NOMO-1 (cell line): ENCODE measurements around the gene PRODH2.
"Not testable (repeated sequence)": the region's sequence is repeated elsewhere in the genome, so short reads cannot be mapped to it uniquely, and the experiment has no call there.

Experiments
- DNase-seq, 2 experiments: peaks; one replicate each; lab custom pipeline; 2025; ENCODE audit not compliant: unreplicated experiment in 2 of 2; lab: John Stamatoyannopoulos, UW

PRODH2 gene

GRCh38 chr19:35843676-35844481 is 31.2 kb upstream of the PRODH2 start:
- no peak for DNase-seq

DNA sequence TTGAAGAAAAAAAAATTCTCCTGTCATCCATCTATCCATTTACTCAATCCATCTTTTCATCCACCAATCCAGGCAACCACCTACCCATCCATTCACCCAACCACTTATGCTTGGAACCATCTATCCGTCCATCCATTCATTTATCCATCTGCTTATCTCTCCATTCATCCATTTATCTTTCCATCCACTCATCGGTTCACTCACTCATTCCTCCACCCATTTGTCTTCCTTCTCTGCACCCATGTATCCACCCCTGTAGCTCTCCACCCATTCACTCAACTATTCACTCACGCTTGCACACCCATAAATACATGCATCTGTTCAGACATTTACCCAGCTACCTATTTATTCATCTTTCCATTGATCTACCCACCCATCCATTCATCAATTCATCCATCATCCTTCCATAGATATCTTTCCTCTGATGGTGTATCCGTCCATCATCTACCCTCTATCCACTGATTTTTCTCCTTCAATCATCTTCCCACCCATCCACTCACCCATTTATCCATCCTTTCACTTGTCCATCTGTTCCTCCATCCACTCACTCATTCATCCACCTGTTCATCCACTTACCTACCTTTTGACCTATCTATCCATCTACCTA is 30.1 kb upstream of the PRODH2 start:
- DNase-seq = no peak

- no peak for DNase-seq
Observed at GRCh38 chr19:35841961-35842595, 29.4 kb upstream of the PRODH2 start.

- DNase-seq = not testable (repeated sequence)
Observed at GRCh38 chr19:35836096-35836495, 23.5 kb upstream of the PRODH2 start.

DNA sequence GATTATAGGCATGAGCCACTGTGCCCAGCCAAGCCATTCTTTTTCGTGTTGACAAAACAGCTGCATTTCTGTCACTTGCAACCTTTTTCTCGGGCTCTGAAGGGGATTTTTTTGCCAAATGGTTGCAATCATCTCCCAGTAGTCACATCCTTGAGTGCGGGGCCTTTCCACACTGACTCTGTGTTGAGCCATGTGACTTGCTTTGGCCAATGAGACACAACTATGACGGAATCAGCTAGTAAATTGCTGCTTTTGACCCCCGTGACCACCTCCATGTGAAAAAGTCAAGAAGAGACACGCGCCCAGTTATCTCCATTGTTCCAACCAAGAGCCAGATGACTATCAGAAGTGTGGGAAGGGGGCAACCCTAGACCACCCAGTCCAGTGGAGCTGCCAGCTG is 21.3 kb upstream of the PRODH2 start:
- no peak for DNase-seq

- no peak for DNase-seq
Observed at GRCh38 chr19:35832054-35832453, 19.4 kb upstream of the PRODH2 start.

- no peak for DNase-seq
Observed at GRCh38 chr19:35830986-35831385, 18.3 kb upstream of the PRODH2 start.

DNA sequence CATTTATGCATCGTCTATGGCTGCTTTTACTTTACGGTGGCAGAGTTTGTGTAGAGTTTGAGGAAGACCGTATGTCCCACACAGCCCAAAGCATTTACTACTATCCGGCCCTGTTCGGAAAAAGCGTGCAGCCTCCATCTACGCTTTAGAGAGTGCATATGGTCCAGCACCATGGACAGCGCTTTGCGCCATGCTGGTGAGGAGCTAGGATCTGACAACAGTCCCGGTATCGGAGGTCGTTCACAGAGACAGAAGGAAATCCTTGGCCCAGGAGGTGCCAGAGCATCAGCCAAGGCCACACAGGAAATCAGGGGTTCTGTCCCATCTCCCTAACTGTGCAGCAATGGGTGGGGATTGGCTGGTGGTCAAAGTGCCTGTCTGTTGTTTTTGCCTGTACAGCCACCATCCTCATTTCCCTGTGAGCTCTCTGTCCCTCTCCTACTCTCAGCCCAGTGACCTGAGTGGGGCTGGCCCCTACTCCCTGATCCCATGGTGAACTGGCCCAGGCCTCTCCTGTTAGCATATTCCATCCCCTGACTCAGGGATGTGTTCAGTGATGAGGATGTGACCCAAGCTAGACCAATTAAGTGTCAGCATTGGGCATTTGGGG is 16.2 kb upstream of the PRODH2 start:
- peak in 1 of 2 experiments; percentile 35 for DNase-seq

DNA sequence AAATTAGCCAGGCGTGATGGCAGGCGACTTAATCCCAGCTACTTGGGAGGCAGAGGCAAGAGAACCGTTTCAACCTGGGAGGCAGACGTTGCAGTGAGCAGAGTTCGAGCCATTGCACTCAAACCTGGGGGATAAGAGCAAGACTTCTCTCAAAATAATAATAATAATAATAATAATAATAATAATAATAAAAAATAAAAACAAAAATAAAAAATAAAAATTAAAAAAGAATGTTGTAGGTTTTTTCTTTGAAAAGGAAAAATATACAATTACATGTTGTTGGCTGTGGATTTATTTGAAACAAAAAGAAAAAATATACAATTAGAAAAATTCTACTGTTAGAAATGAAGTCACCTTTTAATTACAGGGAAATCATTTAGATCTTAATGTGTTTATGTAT is 11.5 kb upstream of the PRODH2 start:
- DNase-seq = no peak

DNA sequence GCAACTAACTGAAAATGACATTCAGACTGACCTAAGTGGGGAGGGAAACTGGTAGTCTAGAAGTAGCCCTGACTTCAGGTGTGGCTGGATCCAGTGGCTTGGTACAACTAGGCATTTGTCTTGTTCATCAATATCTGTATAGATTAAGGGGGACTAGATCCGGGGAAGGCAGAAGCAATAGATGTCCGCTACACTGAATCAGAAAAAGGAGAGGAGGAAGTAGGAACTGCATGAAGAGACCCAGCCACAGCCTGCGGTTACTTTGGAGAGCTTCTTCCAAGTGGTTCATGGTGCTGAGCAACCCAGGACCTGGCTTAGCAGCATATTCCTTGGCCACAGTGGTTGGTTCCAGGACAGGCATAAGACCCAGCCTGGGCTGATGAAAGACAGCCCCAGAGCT is 9.9 kb upstream of the PRODH2 start:
- peak; percentile 45 to 87 for DNase-seq

- no peak for DNase-seq
Observed at GRCh38 chr19:35818445-35818844, 5.8 kb upstream of the PRODH2 start.

DNA sequence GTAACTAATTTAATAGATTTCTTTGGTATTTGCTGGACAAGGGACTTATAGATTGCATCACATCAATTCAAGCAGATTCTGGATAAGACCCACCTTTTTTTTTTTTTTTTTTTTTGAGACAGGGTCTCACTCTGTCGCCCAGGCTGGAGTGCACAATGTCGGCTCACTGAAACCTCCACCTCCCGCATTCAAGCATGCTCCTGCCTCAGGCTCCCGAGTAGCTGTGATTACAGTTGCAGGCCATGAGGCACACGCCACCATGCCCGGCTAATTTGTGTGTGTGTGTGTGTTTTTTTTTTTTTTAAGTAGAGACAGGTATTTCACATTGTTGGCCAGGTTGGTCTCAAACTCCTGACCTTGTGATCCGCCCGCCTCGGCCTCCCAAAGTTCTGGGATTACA is 4.2 kb upstream of the PRODH2 start:
- no peak for DNase-seq

GRCh38 chr19:35816262-35816661 is 3.6 kb upstream of the PRODH2 start:
- no peak for DNase-seq

- no peak for DNase-seq
Observed at GRCh38 chr19:35813043-35813890, 622 bp upstream of the PRODH2 start.

DNA sequence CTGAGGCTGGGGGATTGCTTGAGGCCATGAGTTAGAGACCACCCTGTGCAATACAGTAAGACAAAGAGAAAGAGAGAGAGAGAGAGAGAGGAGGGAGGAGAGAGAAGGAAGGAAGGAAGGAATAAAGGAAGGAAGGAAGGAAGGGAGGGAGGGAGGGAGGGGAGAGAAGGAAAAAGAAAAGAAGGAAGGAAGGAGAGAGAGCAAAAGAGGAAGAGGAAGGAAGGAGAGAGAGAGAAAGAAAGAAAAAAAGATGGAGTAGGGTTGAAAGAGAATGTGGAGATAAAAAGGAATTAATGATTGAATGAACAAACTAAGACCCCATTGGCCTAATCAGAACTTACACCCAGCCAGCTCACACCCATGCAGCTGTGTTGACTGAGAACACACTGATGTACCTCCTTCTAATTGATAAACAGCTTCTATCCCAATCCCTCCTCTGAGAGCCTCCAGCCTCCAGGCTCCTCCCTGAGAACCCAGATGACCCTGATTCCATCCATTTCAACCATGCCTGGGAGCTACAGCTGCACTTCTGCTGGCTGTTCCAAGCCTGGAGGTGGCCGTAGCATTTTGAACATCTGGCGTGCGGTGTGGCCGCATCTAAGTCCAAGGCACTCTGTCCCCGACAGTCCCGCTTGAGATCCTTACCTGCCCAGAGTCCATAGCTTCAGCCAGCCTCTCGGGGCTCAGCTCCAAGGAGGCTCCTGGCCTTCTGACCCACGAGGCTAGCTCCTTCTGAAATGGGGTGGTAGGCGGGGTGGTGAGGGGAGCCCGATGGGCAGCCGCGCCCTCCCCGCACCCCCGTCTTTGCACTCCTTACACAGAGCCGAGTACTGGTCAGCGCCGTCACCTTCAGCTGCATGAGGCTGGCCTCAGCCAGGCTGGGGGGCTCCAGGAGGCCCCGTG is 1.1 kb downstream of the PRODH2 start:
- no peak for DNase-seq

DNA sequence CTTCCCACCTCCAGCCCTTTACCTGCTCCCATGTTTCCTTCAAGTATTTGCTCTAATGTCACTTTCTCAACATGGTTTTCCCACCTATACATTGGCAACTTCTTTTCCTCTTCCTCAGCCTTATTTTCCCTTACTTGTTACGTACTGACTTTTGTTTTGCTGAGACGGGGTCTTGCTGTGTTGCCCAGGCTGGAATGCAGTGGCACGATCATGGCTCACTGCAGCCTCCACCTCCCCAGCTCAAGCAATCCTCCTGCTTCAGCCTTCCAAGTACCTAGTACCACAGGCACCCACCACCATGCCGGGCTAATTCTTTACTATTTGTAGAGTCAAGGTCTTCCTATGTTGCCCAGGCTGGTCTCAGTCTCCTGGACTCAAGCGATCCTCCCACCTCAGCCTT is 5.0 kb downstream of the PRODH2 start:
- DNase-seq = no peak

DNA sequence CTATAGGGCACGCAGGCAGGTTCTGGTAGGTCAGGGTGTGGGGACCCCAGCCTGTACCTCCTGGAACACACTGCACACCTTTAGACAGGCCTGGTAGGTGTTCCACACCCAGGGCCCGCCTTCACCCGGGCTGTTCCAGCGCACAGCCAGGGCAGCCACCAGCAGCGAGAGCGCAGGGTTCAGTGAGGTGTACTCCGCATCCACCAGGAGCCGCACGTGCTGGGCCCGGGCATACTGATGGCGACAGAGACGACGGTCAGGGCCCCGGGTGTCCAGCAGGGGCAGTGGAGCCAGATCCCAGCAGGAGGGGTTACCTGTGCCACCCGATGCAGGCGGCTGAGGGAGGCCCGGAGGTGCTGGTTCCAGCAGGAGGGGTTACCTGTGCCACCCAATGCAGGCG is 6.0 kb downstream of the PRODH2 start:
- DNase-seq = no peak

DNA sequence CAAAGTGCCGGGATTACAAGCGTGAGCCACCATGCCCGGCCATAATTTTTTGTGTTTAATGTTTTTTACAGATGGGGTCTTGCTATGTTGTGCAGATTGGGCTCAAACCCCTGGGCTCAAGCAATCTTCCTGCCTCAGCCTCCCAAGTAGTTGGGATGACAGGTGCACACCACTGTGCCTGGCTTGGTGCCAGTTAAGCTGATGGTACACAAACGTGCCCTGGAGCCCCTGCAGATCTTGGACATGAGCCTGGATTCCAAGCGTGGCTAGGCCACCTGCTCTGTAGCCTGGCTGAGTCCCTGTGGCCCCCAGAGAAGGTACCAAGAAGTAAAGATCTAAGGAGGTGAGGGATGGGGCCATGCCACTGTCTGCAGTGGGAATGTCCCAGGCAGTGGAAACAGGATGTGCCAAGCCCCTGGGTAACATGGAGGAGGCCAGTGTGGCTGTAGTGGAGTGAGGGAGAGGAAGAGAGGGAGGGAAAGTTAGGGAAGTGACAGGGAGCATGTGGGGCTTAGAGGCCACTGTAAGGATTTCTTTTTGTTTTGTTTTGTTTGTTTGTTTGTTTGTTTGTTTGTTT is 7.0 kb downstream of the PRODH2 start:
- no peak for DNase-seq

DNA sequence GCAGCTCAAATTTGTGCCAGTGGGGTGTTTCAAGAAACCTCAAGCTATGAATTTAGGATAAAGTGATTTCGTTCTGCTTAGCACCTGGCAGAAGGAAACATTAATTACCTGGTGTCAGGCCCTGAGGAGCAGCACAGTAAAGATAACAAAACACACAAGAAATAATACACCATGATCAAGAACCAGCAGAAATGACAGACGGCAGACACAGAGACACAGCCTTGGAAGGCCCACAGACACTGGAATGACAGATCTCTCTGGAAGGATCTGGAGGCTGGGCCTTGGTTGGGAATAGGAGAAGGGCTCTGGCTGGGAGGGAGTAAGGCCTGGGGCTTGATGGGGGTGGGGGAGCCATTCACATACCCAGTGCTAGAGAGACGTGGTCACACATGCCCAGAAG is 10.8 kb downstream of the PRODH2 start:
- DNase-seq = no peak
